Mesenchymal stem cell (in vitro differentiated cells and primary cell): ENCODE measurements around the gene DEUP1.
A peak's percentile ranks its signal among the peaks of the same experiment; 100 is the strongest.

Experiments used
- DNase-seq: peaks from one replicate; pipeline ENCODE4 v3.0.0-alpha.2; 2013
- H2AFZ ChIP-seq: one replicate; pipeline ENCODE4 v1.6.1; 2013; ENCODE audit warnings: low read depth, mild to moderate bottlenecking, control low read depth, inconsistent platforms, low read length, moderate library complexity
- H2AK5ac ChIP-seq: 2 replicates; pipeline ENCODE4 v1.6.1; 2013; ENCODE audit warnings: low read length, moderate library complexity, mild to moderate bottlenecking, inconsistent platforms; ENCODE audit not compliant: severe bottlenecking
- H2BK120ac ChIP-seq: one replicate; pipeline ENCODE4 v1.6.1; 2013; ENCODE audit warnings: low read depth, mild to moderate bottlenecking, inconsistent platforms, low read length, moderate library complexity
- H2BK12ac ChIP-seq, 2 experiments: one replicate each; pipeline ENCODE4 v1.6.1; 2013; ENCODE audit warnings: inconsistent platforms in 2 of 2, low read length in 2 of 2, mild to moderate bottlenecking in 2 of 2, moderate library complexity in 2 of 2, control low read depth in 1 of 2
- H2BK15ac ChIP-seq: one replicate; pipeline ENCODE4 v1.6.1; 2013; ENCODE audit warnings: mild to moderate bottlenecking, low read depth, inconsistent platforms; ENCODE audit not compliant: poor library complexity, severe bottlenecking
- H2BK5ac ChIP-seq: 2 replicates; pipeline ENCODE4 v1.6.1; 2013; ENCODE audit warnings: low read depth, mild to moderate bottlenecking, low read length, control low read depth, inconsistent platforms; ENCODE audit not compliant: poor library complexity, severe bottlenecking
- H3K14ac ChIP-seq, 2 experiments: one replicate each; pipeline ENCODE4 v1.6.1; 2013; ENCODE audit warnings: inconsistent platforms in 2 of 2, low read length in 2 of 2, control low read depth in 1 of 2, mild to moderate bottlenecking in 1 of 2, moderate library complexity in 1 of 2
- H3K18ac ChIP-seq, 2 experiments: one replicate each; pipeline ENCODE4 v1.6.1; 2013; ENCODE audit warnings: inconsistent platforms in 2 of 2, low read length in 2 of 2, control low read depth in 1 of 2, low read depth in 1 of 2, mild to moderate bottlenecking in 1 of 2
- H3K23ac ChIP-seq, 2 experiments: one replicate each; pipeline ENCODE4 v1.6.1; 2013; ENCODE audit warnings: inconsistent platforms in 2 of 2, low read length in 2 of 2, mild to moderate bottlenecking in 2 of 2, moderate library complexity in 2 of 2, control low read depth in 1 of 2
- H3K27ac ChIP-seq: 2 replicates; pipeline ENCODE4 v1.5.1; 2013; ENCODE audit warnings: mild to moderate bottlenecking, moderate library complexity, low read length, control low read depth, inconsistent platforms; ENCODE audit not compliant: poor library complexity, severe bottlenecking
- H3K27me3 ChIP-seq, 2 experiments: 2 replicates each; pipeline versions ENCODE4 v1.6.1 to v1.7.0; 2013; ENCODE audit warnings: low read length in 2 of 2, mild to moderate bottlenecking in 2 of 2, moderate library complexity in 2 of 2, control low read depth in 1 of 2, inconsistent platforms in 1 of 2; ENCODE audit not compliant: control insufficient read depth in 1 of 2, insufficient read depth in 1 of 2
- H3K36me3 ChIP-seq, 2 experiments: 2 replicates each; pipeline versions ENCODE4 v1.6.1 to v1.7.0; 2013; ENCODE audit warnings: low read length in 2 of 2, control low read depth in 1 of 2, inconsistent platforms in 1 of 2, low read depth in 1 of 2, mild to moderate bottlenecking in 1 of 2; ENCODE audit not compliant: insufficient read depth in 2 of 2, control insufficient read depth in 1 of 2
- H3K4ac ChIP-seq, 2 experiments: one replicate each; pipeline ENCODE4 v1.6.1; 2013; ENCODE audit warnings: inconsistent platforms in 2 of 2, low read length in 2 of 2, mild to moderate bottlenecking in 2 of 2, moderate library complexity in 2 of 2, control low read depth in 1 of 2, low read depth in 1 of 2
- H3K4me1 ChIP-seq: 2 replicates; pipeline ENCODE4 v1.6.1; 2013; ENCODE audit warnings: low read depth, low read length, control low read depth; ENCODE audit not compliant: control insufficient read depth, insufficient read depth
- H3K4me2 ChIP-seq: 2 replicates; pipeline ENCODE4 v1.6.1; 2013; ENCODE audit warnings: low read length, mild to moderate bottlenecking, inconsistent platforms; ENCODE audit not compliant: poor library complexity, severe bottlenecking
- H3K4me3 ChIP-seq, 2 experiments: 2 replicates each; pipeline versions ENCODE4 v1.5.1 to v1.7.0; 2013; ENCODE audit warnings: low read length in 2 of 2, mild to moderate bottlenecking in 2 of 2, control low read depth in 1 of 2, low read depth in 1 of 2; ENCODE audit not compliant: insufficient read depth in 1 of 2
- H3K79me1 ChIP-seq: replicated peaks from 2 replicates; pipeline ENCODE4 v1.6.1; 2013; ENCODE audit warnings: mild to moderate bottlenecking, control low read depth, low read length, inconsistent platforms; ENCODE audit not compliant: poor library complexity, severe bottlenecking
- H3K9ac ChIP-seq: 2 replicates; pipeline ENCODE4 v1.7.0; 2013; ENCODE audit warnings: mild to moderate bottlenecking, low read length, moderate library complexity
- H3K9me3 ChIP-seq: 2 replicates; pipeline ENCODE4 v1.7.0; 2013; ENCODE audit warnings: mild to moderate bottlenecking, low read length; ENCODE audit not compliant: control insufficient read depth
- H4K8ac ChIP-seq: one replicate; pipeline ENCODE4 v1.6.1; 2013; ENCODE audit warnings: inconsistent platforms, mild to moderate bottlenecking, low read length, moderate library complexity
- H4K91ac ChIP-seq: one replicate; pipeline ENCODE4 v1.6.1; 2013; ENCODE audit warnings: mild to moderate bottlenecking, low read length, inconsistent platforms
- WGBS: methylation state at CpG from one replicate; pipeline ENCODE4 v1.1.7; 2013; ENCODE audit warnings: mixed read lengths; 5-methylcytosine and 5-hydroxymethylcytosine counted together

DEUP1 gene

GRCh38 chr11:93476796-93477195 is 146.3 kb downstream of the DEUP1 start:
- Histone ChIP-seq H2BK5ac (no peak overlapping the region), H2BK15ac (no peak overlapping the region), H2BK120ac (no peak overlapping the region), H3K27ac (no peak overlapping the region), H3K4me2 (no peak overlapping the region), H3K4me3 (no peak overlapping the region), H3K18ac (no peak overlapping the region), H3K9me3 (no peaks in the 10 kb centered on the region), H3K36me3 (peaks cover 0 to 12% of the 10 kb centered on the region in 2 experiments), H2AFZ (no peak overlapping the region), H3K4me1 (peaks cover 6% of the 10 kb centered on the region), H3K14ac (no peak overlapping the region), H3K9ac (no peak overlapping the region), H3K4ac (no peak overlapping the region), H4K91ac (no peak overlapping the region), H3K79me1 (peaks cover 5% of the 10 kb centered on the region), H2BK12ac (no peak overlapping the region), H4K8ac (no peak overlapping the region), H2AK5ac (no peak overlapping the region), H3K27me3 (no peaks in the 10 kb centered on the region), H3K23ac (no peak overlapping the region)
- WGBS, result 27% methylated on average over 1 of the region's 3 CpGs
- DNase-seq, result peak; percentile 68

GRCh38 chr11:93477684-93478234 is 147.2 kb downstream of the DEUP1 start:
- Histone ChIP-seq H2BK120ac (no peak overlapping the region), H3K4ac (no peak overlapping the region), H3K27ac (no peak overlapping the region), H3K4me1 (peaks cover 6% of the 10 kb centered on the region), H2BK12ac (no peak overlapping the region), H3K4me2 (no peak overlapping the region), H2BK15ac (no peak overlapping the region), H4K8ac (no peak overlapping the region), H2AFZ (no peak overlapping the region), H4K91ac (no peak overlapping the region), H3K9me3 (no peaks in the 10 kb centered on the region), H3K36me3 (peaks cover 0 to 14% of the 10 kb centered on the region in 2 experiments), H2AK5ac (no peak overlapping the region), H3K79me1 (peaks cover 12% of the 10 kb centered on the region), H3K9ac (no peak overlapping the region), H3K4me3 (no peak overlapping the region), H3K27me3 (no peaks in the 10 kb centered on the region), H3K14ac (no peak overlapping the region), H3K18ac (no peak overlapping the region), H2BK5ac (no peak overlapping the region), H3K23ac (no peak overlapping the region)
- peak; percentile 8 for DNase-seq
- WGBS, result 79% methylated on average over 11 of the region's 11 CpGs

GRCh38 chr11:93478841-93479240 is 148.3 kb downstream of the DEUP1 start:
- H4K8ac ChIP-seq, result no peak overlapping the region
- peaks cover 6% of the 10 kb centered on the region for H3K4me1 ChIP-seq
- H2BK12ac ChIP-seq, result no peak overlapping the region
- 98% methylated on average over 19 of the region's 19 CpGs for WGBS
- no peak overlapping the region for H3K23ac ChIP-seq
- no peak overlapping the region for H3K4me2 ChIP-seq
- H2AK5ac ChIP-seq, result no peak overlapping the region
- no peak overlapping the region for H3K4me3 ChIP-seq
- no peak overlapping the region for H3K18ac ChIP-seq
- H3K79me1 ChIP-seq, result peaks cover 17% of the 10 kb centered on the region
- H3K27ac ChIP-seq, result no peak overlapping the region
- no peak overlapping the region for H2AFZ ChIP-seq
- no peak overlapping the region for H2BK5ac ChIP-seq
- H3K9me3 ChIP-seq, result no peaks in the 10 kb centered on the region
- H3K27me3 ChIP-seq, result no peaks in the 10 kb centered on the region
- no peak overlapping the region for H3K14ac ChIP-seq
- DNase-seq, result no peak
- H3K9ac ChIP-seq, result no peak overlapping the region
- no peak overlapping the region for H2BK15ac ChIP-seq
- no peak overlapping the region for H4K91ac ChIP-seq
- H3K36me3 ChIP-seq, result peaks cover 0 to 20% of the 10 kb centered on the region in 2 experiments
- no peak overlapping the region for H3K4ac ChIP-seq
- H2BK120ac ChIP-seq, result no peak overlapping the region

- no peak overlapping the region for H3K9ac ChIP-seq
- 98% methylated on average over 5 of the region's 6 CpGs for WGBS
- H4K91ac ChIP-seq, result no peak overlapping the region
- H4K8ac ChIP-seq, result no peak overlapping the region
- no peaks in the 10 kb centered on the region for H3K27me3 ChIP-seq
- no peak overlapping the region for H2BK5ac ChIP-seq
- no peak overlapping the region for H3K27ac ChIP-seq
- H3K9me3 ChIP-seq, result no peaks in the 10 kb centered on the region
- H2AFZ ChIP-seq, result no peak overlapping the region
- no peak overlapping the region for H2BK15ac ChIP-seq
- H2BK120ac ChIP-seq, result no peak overlapping the region
- H3K36me3 ChIP-seq, result peaks cover 0 to 21% of the 10 kb centered on the region in 2 experiments
- peaks cover 9% of the 10 kb centered on the region for H3K4me1 ChIP-seq
- peak overlapping the region in 1 of 2 experiments; percentile 2 for H3K4me3 ChIP-seq
- H2BK12ac ChIP-seq, result no peak overlapping the region
- DNase-seq, result no peak
- no peak overlapping the region for H3K23ac ChIP-seq
- H3K14ac ChIP-seq, result peak overlapping the region in 1 of 2 experiments; percentile 58
- H3K4ac ChIP-seq, result no peak overlapping the region
- H2AK5ac ChIP-seq, result no peak overlapping the region
- H3K4me2 ChIP-seq, result no peak overlapping the region
- peaks cover 25% of the 10 kb centered on the region for H3K79me1 ChIP-seq
- H3K18ac ChIP-seq, result no peak overlapping the region
These were observed 149.7 kb downstream of the DEUP1 start for GRCh38 chr11:93480256-93480655.
